ENCODE results near the gene MROH2B.

- TF ChIP-seq CTCF (IDR thresholded peaks at IDR 0.05) (no peak), POLR2AphosphoS5 (IDR thresholded peaks at IDR 0.05) (no peak)
Measured at GRCh38 chr5:41003670-41004376, 67.3 kb downstream of the MROH2B start.
